Pancreas (tissue), 10 donors: ENCODE data around the gene KCNN4. TPM values are rescaled to one million over a fixed set of nuclear protein-coding genes. Genes with fewer than 3 reads are reported as not detected.
A peak's percentile ranks its signal among the peaks of the same experiment; 100 is the strongest.
"Not testable (repeated sequence)": the region's sequence is repeated elsewhere in the genome, so short reads cannot be mapped to it uniquely, and the experiment has no call there.

Experiments used
- ATAC-seq, 4 donors: fragments of 200-7000 bp; cut with Tn5 transposase; one replicate each; pipeline versions ENCODE4 v1.8.0 to v1.9.1; 2020; ENCODE audit warnings: mild to moderate bottlenecking in 4 of 4, moderate library complexity in 4 of 4
- DNase-seq, 6 donors: peaks; one replicate each; pipeline ENCODE4 v3.0.0-alpha.2; 2020
- FAIRE-seq: peaks from 2 replicates; lab custom pipeline; 2012; peaks lifted over from hg19 to GRCh38; lab: Jason Lieb, UNC
- H3K27ac ChIP-seq, 4 donors: fragments of 200-600 bp; sonication (generic); 1 replicate in 3 of 4; 2 replicates in 1 of 4; pipeline versions ENCODE4 v1.5.0 to v1.8.0; 2020
- H3K27me3 ChIP-seq, 4 donors: fragments of 200-600 bp; one replicate each; pipeline ENCODE4 v1.8.0; 2021
- H3K36me3 ChIP-seq, 3 donors: fragments of 200-600 bp; sonication (generic) in 1 of 3; one replicate each; pipeline versions ENCODE4 v1.5.0 to v1.8.0; 2020 to 2021
- H3K4me1 ChIP-seq, 3 donors: fragments of 200-600 bp; one replicate each; pipeline ENCODE4 v1.8.0; 2021
- H3K4me3 ChIP-seq, 4 donors: fragments of 200-600 bp; sonication (generic) in 2 of 4; one replicate each; pipeline versions ENCODE4 v1.5.0 to v1.8.0; 2020 to 2021
- H3K9me3 ChIP-seq, 4 donors: fragments of 200-600 bp; one replicate each; pipeline ENCODE4 v1.8.0; 2021
- WGBS, 2 donors: extraction: QIAGEN DNeasy Blood & Tissue Kit; methylation state at CpG; one replicate each; pipeline ENCODE4 v1.1.7; 2013; 5-methylcytosine and 5-hydroxymethylcytosine counted together
- intact Hi-C, 3 donors: fragments of 100-400 bp; cut with DNase I; formaldehyde crosslinking; loops; one replicate each; pipeline versions ENCODE4 v1.11.1 to v1.14.2; 2022
- polyA plus RNA-seq, 2 donors: library from polyadenylated mRNA; stranded (reverse); fragments of 200-250 nt; gene quantifications; one replicate each; pipeline ENCODE4 v1.2.3, GENCODE V29; 2013
- total RNA-seq, 6 donors: library from RNA; stranded (reverse); fragmentation: NEBNext Ultra II Directional in 4 of 6; extraction: Animal tissue kit (Norgen Biotek cat#: 25700) in 4 of 6; gene quantifications; one replicate each; pipeline versions ENCODE4 v1.2.1 to v1.2.4, GENCODE V29; 2021 to 2023
- TF ChIP-seq, protein P1 (sequence below), 4 donors: fragments of 200-600 bp; sonication (generic) in 3 of 4; IDR thresholded peaks; one replicate each; pipeline versions ENCODE4 v1.5.0 to v1.8.0; 2021; ENCODE audit warnings: antibody characterized with exemption in 4 of 4
- donor health status: healthy with polysubstance abuse.
- donor health status: DM: no; HTN: no; CAD: no; lungs with moderate emphysema.
- donor health status: DM: no; HTN: no; CAD: no.
- donor health status: control.
- donor health status: control.
- donor health status: Bipolar disorder and iron deficiency.
- donor health status: DM: yes; HTN: yes; CAD: no.
- donor health status: DM: no; HTN: no; CAD: no.
- donor health status: DM: no; HTN: no; CAD: no.
- donor health status: DM: yes; HTN: yes; CAD: no.

KCNN4 gene
- total and polyA plus RNA-seq, 8 donors = 0.43 to 2.6 (median 1.2) TPM

DNA sequence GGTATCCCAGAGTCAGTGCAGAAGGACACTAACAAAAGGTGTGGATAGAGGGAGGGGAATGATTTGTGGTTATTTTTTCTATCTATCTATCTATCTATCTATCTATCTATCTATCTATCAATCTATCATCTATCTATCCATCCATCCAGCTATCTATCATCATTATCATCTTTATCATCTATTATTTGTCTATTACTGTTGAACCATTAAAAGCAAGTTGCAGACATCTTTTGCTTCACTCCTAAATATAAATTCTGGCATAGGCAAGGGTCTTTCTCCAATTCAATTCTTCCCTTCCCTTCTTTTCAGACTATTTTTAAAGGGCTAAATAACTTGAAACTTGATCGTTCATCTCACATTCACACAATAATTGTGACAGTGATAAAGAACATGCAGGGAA is 31.5 kb upstream of the KCNN4 start:
- 53 to 55% methylated on average over 1 of the region's 1 CpG for WGBS, 2 donors
- H3K27ac ChIP-seq = no peak overlapping the region
- no peaks in the 10 kb centered on the region for H3K9me3 ChIP-seq
- no peaks in the 10 kb centered on the region for H3K36me3 ChIP-seq
- H3K4me1 ChIP-seq = no peaks in the 10 kb centered on the region
- H3K4me3 ChIP-seq = no peak overlapping the region
- DNase-seq = no peak
- intact Hi-C loops = no loop called here
- TF ChIP-seq, protein P1, sequence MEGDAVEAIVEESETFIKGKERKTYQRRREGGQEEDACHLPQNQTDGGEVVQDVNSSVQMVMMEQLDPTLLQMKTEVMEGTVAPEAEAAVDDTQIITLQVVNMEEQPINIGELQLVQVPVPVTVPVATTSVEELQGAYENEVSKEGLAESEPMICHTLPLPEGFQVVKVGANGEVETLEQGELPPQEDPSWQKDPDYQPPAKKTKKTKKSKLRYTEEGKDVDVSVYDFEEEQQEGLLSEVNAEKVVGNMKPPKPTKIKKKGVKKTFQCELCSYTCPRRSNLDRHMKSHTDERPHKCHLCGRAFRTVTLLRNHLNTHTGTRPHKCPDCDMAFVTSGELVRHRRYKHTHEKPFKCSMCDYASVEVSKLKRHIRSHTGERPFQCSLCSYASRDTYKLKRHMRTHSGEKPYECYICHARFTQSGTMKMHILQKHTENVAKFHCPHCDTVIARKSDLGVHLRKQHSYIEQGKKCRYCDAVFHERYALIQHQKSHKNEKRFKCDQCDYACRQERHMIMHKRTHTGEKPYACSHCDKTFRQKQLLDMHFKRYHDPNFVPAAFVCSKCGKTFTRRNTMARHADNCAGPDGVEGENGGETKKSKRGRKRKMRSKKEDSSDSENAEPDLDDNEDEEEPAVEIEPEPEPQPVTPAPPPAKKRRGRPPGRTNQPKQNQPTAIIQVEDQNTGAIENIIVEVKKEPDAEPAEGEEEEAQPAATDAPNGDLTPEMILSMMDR (IDR thresholded peaks at IDR 0.05) = no peak
- FAIRE-seq = no peak
- no peaks in the 10 kb centered on the region for H3K27me3 ChIP-seq
- no peak for ATAC-seq

DNA sequence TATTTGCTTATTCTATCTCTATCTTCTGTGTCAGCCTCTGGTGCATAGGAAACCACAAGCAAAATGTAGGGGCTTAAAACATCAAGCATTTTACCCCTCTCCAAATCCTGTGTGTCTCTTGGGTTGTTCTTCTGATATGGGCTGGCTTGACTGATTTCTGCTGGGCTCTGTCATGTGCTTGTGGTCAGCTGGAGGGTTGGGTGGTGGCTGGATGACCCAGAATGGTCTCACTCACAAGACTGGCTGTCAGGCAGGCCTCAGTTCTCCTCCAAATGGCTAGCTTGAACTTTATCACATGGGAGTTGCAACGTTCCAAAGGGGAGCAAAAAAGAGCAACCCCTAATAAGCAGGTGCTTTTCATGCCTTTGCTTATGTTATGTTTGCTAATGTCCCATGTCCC is 31.1 kb upstream of the KCNN4 start:
- ATAC-seq (no peak), FAIRE-seq (no peak), DNase-seq (no peak)
- H3K9me3 ChIP-seq = no peaks in the 10 kb centered on the region
- H3K36me3 ChIP-seq = no peaks in the 10 kb centered on the region
- TF ChIP-seq, protein P1 (IDR thresholded peaks at IDR 0.05) = no peak
- no peaks in the 10 kb centered on the region for H3K27me3 ChIP-seq
- intact Hi-C loops = no loop called here
- H3K4me1 ChIP-seq = no peaks in the 10 kb centered on the region
- no peak overlapping the region for H3K27ac ChIP-seq
- no peak overlapping the region for H3K4me3 ChIP-seq
- 21 to 52% methylated on average over 1 of the region's 1 CpG for WGBS, 2 donors

DNA sequence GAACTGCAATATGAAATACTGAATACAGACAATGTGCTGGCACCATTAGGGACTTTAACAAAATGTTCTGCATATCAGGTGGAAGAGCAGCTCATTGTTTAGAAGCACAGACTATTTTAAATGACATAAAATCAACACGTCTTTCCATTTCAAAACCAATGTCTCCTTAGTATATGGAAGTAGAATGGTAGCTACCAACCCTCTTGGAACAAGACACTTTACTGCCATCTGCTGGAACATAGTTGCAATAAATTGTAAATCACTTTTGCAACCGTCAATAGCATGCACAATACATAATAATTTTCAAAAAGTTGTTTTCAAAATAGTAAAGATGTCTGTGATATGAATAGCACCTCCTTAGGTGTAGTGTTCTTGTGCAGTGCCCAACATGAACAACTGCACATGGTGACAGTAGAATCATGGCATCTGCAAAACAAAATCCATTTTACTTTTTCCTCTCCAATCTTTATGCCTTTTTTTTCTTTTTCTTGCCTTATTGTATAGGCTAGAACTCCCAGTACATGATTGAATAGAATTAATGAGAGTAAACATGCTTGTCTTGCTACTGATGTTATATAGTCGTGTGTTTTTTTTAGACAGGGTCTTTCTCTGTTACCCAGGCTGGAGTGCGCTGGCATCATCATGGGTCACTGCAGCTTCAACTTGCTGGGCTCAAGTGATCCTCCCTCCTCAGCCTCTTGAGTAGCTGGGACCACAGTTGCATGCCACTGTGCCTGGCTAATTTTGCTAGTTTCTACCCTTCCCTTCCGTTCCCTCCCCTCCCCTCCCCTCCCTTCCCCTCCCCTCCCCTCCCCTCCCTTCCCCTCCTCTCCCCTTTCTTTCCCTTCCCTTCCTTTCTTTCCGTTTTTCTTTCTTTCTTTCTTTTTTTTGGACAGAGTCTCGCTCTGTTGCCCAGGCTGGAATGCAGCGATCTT is 29.3 kb upstream of the KCNN4 start:
- Histone ChIP-seq H3K27me3 (no peaks in the 10 kb centered on the region), H3K27ac (no peak overlapping the region), H3K36me3 (no peaks in the 10 kb centered on the region), H3K9me3 (no peaks in the 10 kb centered on the region), H3K4me1 (no peaks in the 10 kb centered on the region), H3K4me3 (no peak overlapping the region)
- intact Hi-C loops = no loop called here
- WGBS, 2 donors = 32 to 33% methylated on average over 6 to 7 of the region's 8 CpGs
- FAIRE-seq = peak; percentile 94
- no peak for DNase-seq
- TF ChIP-seq, protein P1 (IDR thresholded peaks at IDR 0.05) = peak in 2 of 4 donors; percentile 10 to 19
- peak in 3 of 4 donors; percentile 35 to 75 (median 47) for ATAC-seq

DNA sequence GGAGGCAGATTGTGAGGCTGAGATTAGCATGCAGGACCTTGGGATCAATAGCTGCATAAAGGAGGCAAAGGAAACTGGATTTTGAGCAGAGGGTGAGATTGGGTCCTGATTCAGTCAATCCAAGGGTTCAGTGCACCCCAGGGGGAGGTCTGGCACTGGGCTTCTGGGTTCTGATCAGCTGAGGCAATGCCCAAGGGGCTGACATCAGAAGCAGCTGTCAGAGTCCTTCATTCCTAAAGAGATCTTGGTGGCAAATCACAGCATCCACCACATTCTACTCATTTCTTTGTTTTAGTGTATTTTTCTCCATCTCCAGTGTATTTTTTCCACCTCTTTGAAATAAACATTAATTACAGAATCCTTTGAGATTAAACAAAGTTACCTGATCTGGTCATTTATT is 26.9 kb upstream of the KCNN4 start:
- no peaks in the 10 kb centered on the region for H3K9me3 ChIP-seq
- FAIRE-seq (no peak), ATAC-seq (no peak), DNase-seq (no peak)
- TF ChIP-seq, protein P1 (IDR thresholded peaks at IDR 0.05) = no peak
- no peak overlapping the region for H3K4me3 ChIP-seq
- intact Hi-C loops = no loop called here
- no peaks in the 10 kb centered on the region for H3K36me3 ChIP-seq
- no peaks in the 10 kb centered on the region for H3K27me3 ChIP-seq
- no peak overlapping the region for H3K27ac ChIP-seq
- H3K4me1 ChIP-seq = no peaks in the 10 kb centered on the region

DNA sequence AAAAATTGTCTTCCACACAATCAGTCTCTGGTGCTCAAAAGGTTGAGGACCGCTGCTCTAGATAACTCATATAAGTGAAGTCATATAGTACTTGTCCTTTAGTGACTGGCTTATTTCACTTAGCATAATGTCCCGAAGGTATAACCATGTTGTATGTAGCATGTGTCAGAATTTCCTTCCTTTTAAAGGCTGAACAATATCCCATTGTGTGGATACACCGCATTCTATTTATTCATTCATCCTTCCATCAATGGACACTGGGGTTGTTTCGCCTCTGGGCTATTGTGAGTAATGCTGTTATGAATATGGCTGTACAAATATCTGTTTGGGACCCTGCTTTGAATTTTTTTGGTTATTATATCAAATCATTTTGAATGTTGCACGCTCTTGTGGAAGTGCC is 26.1 kb upstream of the KCNN4 start:
- WGBS, 2 donors = 60 to 64% methylated on average over 5 of the region's 5 CpGs
- intact Hi-C loops = no loop called here
- H3K36me3 ChIP-seq = no peaks in the 10 kb centered on the region
- TF ChIP-seq, protein P1 (IDR thresholded peaks at IDR 0.05) = no peak
- DNase-seq (no peak), ATAC-seq (no peak), FAIRE-seq (no peak)
- no peak overlapping the region for H3K27ac ChIP-seq
- H3K9me3 ChIP-seq = no peaks in the 10 kb centered on the region
- H3K4me3 ChIP-seq = no peak overlapping the region
- no peaks in the 10 kb centered on the region for H3K27me3 ChIP-seq
- H3K4me1 ChIP-seq = no peaks in the 10 kb centered on the region

DNA sequence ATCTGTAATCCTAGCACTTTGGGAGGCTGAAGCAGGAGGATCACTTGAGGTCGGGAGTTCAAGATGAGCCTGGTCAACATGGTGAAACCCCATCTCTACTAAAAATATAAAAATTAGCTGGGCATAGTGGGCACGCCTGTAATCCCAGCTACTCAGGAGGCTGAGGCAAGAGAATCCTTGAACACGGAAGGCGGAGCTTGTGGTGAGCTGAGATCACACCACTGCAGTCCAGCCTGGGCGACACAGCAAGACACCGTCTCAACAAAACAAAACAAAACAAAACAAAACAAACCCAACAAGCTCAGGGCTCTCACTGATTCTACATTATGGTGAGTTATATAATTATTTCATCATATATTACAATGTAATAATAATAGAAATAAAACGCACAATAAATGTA is 25.6 kb upstream of the KCNN4 start:
- H3K36me3 ChIP-seq, DNase-seq, FAIRE-seq, intact Hi-C loops, ATAC-seq, H3K27me3 ChIP-seq, H3K27ac ChIP-seq, H3K9me3 ChIP-seq, H3K4me1 ChIP-seq, H3K4me3 ChIP-seq: not testable (repeated sequence)
- WGBS, 2 donors = 70 to 86% methylated on average over 7 of the region's 7 CpGs
